ENCODE measurements around the gene CA7.

GRCh38 chr16:66872559-66872942, 28.3 kb downstream of the CA7 start:
- TF ChIP-seq BCL11A (tag by site-specific recombination; IDR thresholded peaks at IDR 0.05; ENCODE audit: low read depth) (no peak), CTCF (tag by site-specific recombination; IDR thresholded peaks at IDR 0.05) (no peak), ZNF544 (tag by site-specific recombination; IDR thresholded peaks at IDR 0.05) (no peak)

Measured in HEK293 (cell line).